OCI-LY3 (cell line): ENCODE results near the gene RAB7A.
"Not testable (repeated sequence)": the region's sequence is repeated elsewhere in the genome, so short reads cannot be mapped to it uniquely, and the experiment has no call there.

Source experiments
- H2AFZ ChIP-seq: fragments of 200-600, 300-600 bp; shearing (Covaris generic); 2 replicates; pipeline ENCODE4 v1.6.0; 2014; ENCODE audit warnings: antibody characterized with exemption, low read depth, low read length
- H3K27ac ChIP-seq: fragments of 200-600, 300-600 bp; sonication (generic); 2 replicates; pipeline ENCODE4 v1.5.1; 2014; ENCODE audit warnings: mild to moderate bottlenecking, low read length, moderate library complexity, mixed read lengths
- H3K27me3 ChIP-seq: fragments of 200-600, 300-600 bp; sonication (generic); 2 replicates; pipeline ENCODE4 v1.6.1; 2014; ENCODE audit warnings: low read depth, low read length, mixed read lengths
- H3K36me3 ChIP-seq: fragments of 200-600, 300-600 bp; sonication (generic); replicated peaks from 2 replicates; pipeline ENCODE3; 2014; ENCODE audit warnings: low read depth, low read length, mixed read lengths
- H3K4me1 ChIP-seq: fragments of 300-600, 200-600 bp; sonication (generic); 2 replicates; pipeline ENCODE4 v1.6.1; 2014; ENCODE audit warnings: low read length, mixed read lengths
- H3K4me2 ChIP-seq: fragments of 200-600, 300-600 bp; sonication (generic); 2 replicates; pipeline ENCODE4 v1.6.1; 2014; ENCODE audit warnings: low read length, mixed read lengths
- H3K4me3 ChIP-seq: fragments of 300-600, 200-600 bp; sonication (generic); 2 replicates; pipeline ENCODE4 v1.5.1; 2014; ENCODE audit warnings: antibody characterized with exemption, mild to moderate bottlenecking, low read length, moderate library complexity
- H3K79me2 ChIP-seq: fragments of 300-600, 200-600 bp; shearing (Covaris generic); 2 replicates; pipeline ENCODE4 v1.6.1; 2014; ENCODE audit warnings: mild to moderate bottlenecking, low read length, mixed read lengths
- H3K9ac ChIP-seq: fragments of 300-600, 200-600 bp; shearing (Covaris generic); 2 replicates; pipeline ENCODE4 v1.6.0; 2014; ENCODE audit warnings: mild to moderate bottlenecking, low read length, moderate library complexity
- H3K9me3 ChIP-seq: fragments of 200-600, 300-600 bp; shearing (Covaris generic); 2 replicates; pipeline ENCODE4 v1.6.1; 2014; ENCODE audit warnings: low read length, mixed read lengths; ENCODE audit not compliant: insufficient read depth
- H4K20me1 ChIP-seq: fragments of 200-600, 300-600 bp; sonication (generic); 2 replicates; pipeline ENCODE4 v1.6.1; 2016; ENCODE audit warnings: low read length, mixed read lengths; ENCODE audit not compliant: insufficient read depth
- CTCF ChIP-seq: fragments of 200-600, 300-600 bp; sonication (generic); IDR thresholded peaks from 2 replicates; pipeline ENCODE4 v1.5.1; 2014; ENCODE audit warnings: antibody characterized with exemption, low read length, low read depth
- EZH2phosphoT487 ChIP-seq: fragments of 200-600 bp; shearing (Covaris generic); IDR thresholded peaks from 2 replicates; pipeline ENCODE4 v1.6.1; 2018; ENCODE audit warnings: antibody characterized with exemption, mixed run types, low read depth

Gene RAB7A

GRCh38 chr3:128768471-128768870, 42.5 kb downstream of the RAB7A start:
- peaks cover 25% of the 10 kb centered on the region for H3K36me3 ChIP-seq
- no peaks in the 10 kb centered on the region for H3K4me1 ChIP-seq
- peaks cover 79% of the 10 kb centered on the region for H4K20me1 ChIP-seq
- no peak overlapping the region for H3K4me3 ChIP-seq
- H2AFZ ChIP-seq: no peak overlapping the region
- H3K79me2 ChIP-seq: peaks cover 93% of the 10 kb centered on the region
- no peak overlapping the region for H3K4me2 ChIP-seq
- TF ChIP-seq CTCF (no peak), EZH2phosphoT487 (no peak)
- H3K9ac ChIP-seq: no peak overlapping the region
- no peak overlapping the region for H3K27ac ChIP-seq
- no peaks in the 10 kb centered on the region for H3K27me3 ChIP-seq
- peaks cover 2% of the 10 kb centered on the region; the same call in 1 of the 2 replicates for H3K9me3 ChIP-seq

GRCh38 chr3:128770387-128770786, 44.4 kb downstream of the RAB7A start:
- no peak overlapping the region for H2AFZ ChIP-seq
- H4K20me1 ChIP-seq: peaks cover 72% of the 10 kb centered on the region
- H3K9ac ChIP-seq: no peak overlapping the region
- no peak for TF ChIP-seq CTCF
- TF ChIP-seq EZH2phosphoT487: no peak
- peaks cover 16% of the 10 kb centered on the region for H3K36me3 ChIP-seq
- H3K4me3 ChIP-seq: no peak overlapping the region
- H3K4me1 ChIP-seq: no peaks in the 10 kb centered on the region
- peaks cover 89% of the 10 kb centered on the region for H3K79me2 ChIP-seq
- no peak overlapping the region for H3K4me2 ChIP-seq
- no peak overlapping the region for H3K27ac ChIP-seq
- peaks cover 2% of the 10 kb centered on the region; the same call in 1 of the 2 replicates for H3K9me3 ChIP-seq
- H3K27me3 ChIP-seq: no peaks in the 10 kb centered on the region

GRCh38 chr3:128773189-128773588, 47.2 kb downstream of the RAB7A start:
- peaks cover 16% of the 10 kb centered on the region for H3K36me3 ChIP-seq
- peaks cover 89% of the 10 kb centered on the region for H3K79me2 ChIP-seq
- H3K9ac ChIP-seq, H3K4me1 ChIP-seq, H3K27ac ChIP-seq, H3K4me3 ChIP-seq, H3K4me2 ChIP-seq, H3K27me3 ChIP-seq, H2AFZ ChIP-seq, H3K9me3 ChIP-seq: not testable (repeated sequence)
- peaks cover 76% of the 10 kb centered on the region for H4K20me1 ChIP-seq

GRCh38 chr3:128773592-128773991, 47.6 kb downstream of the RAB7A start:
- H4K20me1 ChIP-seq: peaks cover 76% of the 10 kb centered on the region
- not testable (repeated sequence) for H3K9ac ChIP-seq, H3K4me1 ChIP-seq, H3K9me3 ChIP-seq, H3K4me2 ChIP-seq, H3K27ac ChIP-seq, H2AFZ ChIP-seq, H3K27me3 ChIP-seq, H3K4me3 ChIP-seq
- peaks cover 16% of the 10 kb centered on the region for H3K36me3 ChIP-seq
- H3K79me2 ChIP-seq: peaks cover 89% of the 10 kb centered on the region

- Histone ChIP-seq H4K20me1 (peaks cover 76% of the 10 kb centered on the region), H3K9me3 (peaks cover 2% of the 10 kb centered on the region; the same call in 1 of the 2 replicates), H3K4me2 (no peak overlapping the region), H3K4me1 (peaks cover 11% of the 10 kb centered on the region), H3K36me3 (peaks cover 11% of the 10 kb centered on the region), H2AFZ (no peak overlapping the region), H3K79me2 (peaks cover 89% of the 10 kb centered on the region), H3K9ac (no peak overlapping the region), H3K27ac (no peak overlapping the region), H3K4me3 (no peak overlapping the region), H3K27me3 (no peaks in the 10 kb centered on the region)
- TF ChIP-seq CTCF (no peak), EZH2phosphoT487 (no peak)
Measured at GRCh38 chr3:128775241-128775640, 49.3 kb downstream of the RAB7A start.
